ENCODE results near the gene FAM149A. TPM values are rescaled to one million over a fixed set of nuclear protein-coding genes. Genes with fewer than 3 reads are reported as not detected.

Gene FAM149A
- total RNA-seq, 2 experiments from 2014 or later, result not detected

- Histone ChIP-seq H3K9me3 (ENCODE audit: low read length) (no peaks in the 10 kb centered on the region), H3K27ac (ENCODE audit: low read depth, low read length, poor library complexity, severe bottlenecking) (no peak overlapping the region), H3K79me2 (ENCODE audit: insufficient read depth, low read depth, low read length) (no peaks in the 10 kb centered on the region), H3K4me2 (ENCODE audit: low read length) (no peak overlapping the region), H3K9me2 (ENCODE audit: insufficient read depth, low read length) (no peaks in the 10 kb centered on the region), H4K20me1 (ENCODE audit: insufficient read depth, low read length) (no peaks in the 10 kb centered on the region), H2AFZ (ENCODE audit: low read length) (no peak overlapping the region), H3K4me3 (ENCODE audit: low read depth, low read length, poor library complexity, severe bottlenecking) (no peak overlapping the region), H3K4me1 (ENCODE audit: insufficient read depth, low read length, poor library complexity, severe bottlenecking) (no peaks in the 10 kb centered on the region), H3K36me3 (ENCODE audit: insufficient read depth, low read length) (no peaks in the 10 kb centered on the region)
- DNase-seq (ENCODE audit: low spot score), result no peak
- BruUV-seq (replicated peaks), result no TSS peak
- intact Hi-C loops (cut with micrococcal nuclease; ENCODE audit: unreplicated experiment), result no loop called here
- TF ChIP-seq CTCF (conservative IDR thresholded peaks at IDR 0.05; ENCODE audit: low read length) (no peak; the same call in 1 of the 2 replicates), EZH2phosphoT487 (IDR thresholded peaks at IDR 0.05; ENCODE audit: borderline replicate concordance, low read depth, low read length) (no peak)
- ChIA-PET CTCF (ENCODE audit: unreplicated experiment) (interaction anchor here (0.6 kb wide), 1 partner anchor 1484 kb away, joined by 3 read pairs; no protein-coding TSS in a partner anchor), POLR2A (interaction anchor here (1.1 to 1.6 kb wide), 3 partner anchors 9 to 19 kb away, joined by 4 to 7 read pairs (median 4); no protein-coding TSS in a partner anchor)
Measured at GRCh38 chr4:186169945-186170802, 65.7 kb downstream of the FAM149A start.

- Histone ChIP-seq H3K9me2 (ENCODE audit: insufficient read depth, low read length) (no peaks in the 10 kb centered on the region), H3K79me2 (ENCODE audit: insufficient read depth, low read depth, low read length) (no peaks in the 10 kb centered on the region), H2AFZ (ENCODE audit: low read length) (no peak overlapping the region), H3K4me1 (ENCODE audit: insufficient read depth, low read length, poor library complexity, severe bottlenecking) (no peaks in the 10 kb centered on the region), H3K9me3 (ENCODE audit: low read length) (no peaks in the 10 kb centered on the region), H3K4me2 (ENCODE audit: low read length) (no peak overlapping the region), H3K27ac (ENCODE audit: low read depth, low read length, poor library complexity, severe bottlenecking) (no peak overlapping the region), H4K20me1 (ENCODE audit: insufficient read depth, low read length) (no peaks in the 10 kb centered on the region), H3K36me3 (ENCODE audit: insufficient read depth, low read length) (no peaks in the 10 kb centered on the region), H3K4me3 (ENCODE audit: low read depth, low read length, poor library complexity, severe bottlenecking) (no peak overlapping the region)
- ChIA-PET CTCF (ENCODE audit: unreplicated experiment) (no interaction called here), POLR2A (interaction anchor here (1.1 to 1.6 kb wide), 2 partner anchors 15 to 18 kb away, joined by 4 read pairs; no protein-coding TSS in a partner anchor)
- no peak for DNase-seq (ENCODE audit: low spot score)
- no TSS peak for BruUV-seq (replicated peaks)
- no peak for TF ChIP-seq CTCF (conservative IDR thresholded peaks at IDR 0.05; ENCODE audit: low read length)
- TF ChIP-seq EZH2phosphoT487 (IDR thresholded peaks at IDR 0.05; ENCODE audit: borderline replicate concordance, low read depth, low read length), result no peak
- intact Hi-C loops (cut with micrococcal nuclease; ENCODE audit: unreplicated experiment), result no loop called here
Measured at GRCh38 chr4:186170966-186171365, 66.5 kb downstream of the FAM149A start.

- Histone ChIP-seq H3K9me2 (ENCODE audit: insufficient read depth, low read length) (no peaks in the 10 kb centered on the region), H3K79me2 (ENCODE audit: insufficient read depth, low read depth, low read length) (no peaks in the 10 kb centered on the region), H4K20me1 (ENCODE audit: insufficient read depth, low read length) (no peaks in the 10 kb centered on the region), H3K27ac (ENCODE audit: low read depth, low read length, poor library complexity, severe bottlenecking) (no peak overlapping the region), H3K4me2 (ENCODE audit: low read length) (no peak overlapping the region), H2AFZ (ENCODE audit: low read length) (no peak overlapping the region), H3K36me3 (ENCODE audit: insufficient read depth, low read length) (no peaks in the 10 kb centered on the region), H3K4me3 (ENCODE audit: low read depth, low read length, poor library complexity, severe bottlenecking) (no peak overlapping the region), H3K9me3 (ENCODE audit: low read length) (no peaks in the 10 kb centered on the region), H3K4me1 (ENCODE audit: insufficient read depth, low read length, poor library complexity, severe bottlenecking) (no peaks in the 10 kb centered on the region)
- no TSS peak for BruUV-seq (replicated peaks)
- intact Hi-C loops (cut with micrococcal nuclease; ENCODE audit: unreplicated experiment), result no loop called here
- DNase-seq (ENCODE audit: low spot score), result no peak
- POLR2A ChIA-PET, result no interaction called here
- CTCF ChIA-PET (ENCODE audit: unreplicated experiment), result no interaction called here
- TF ChIP-seq CTCF (conservative IDR thresholded peaks at IDR 0.05; ENCODE audit: low read length) (no peak), EZH2phosphoT487 (IDR thresholded peaks at IDR 0.05; ENCODE audit: borderline replicate concordance, low read depth, low read length) (no peak)
Measured at GRCh38 chr4:186172546-186172945, 68.0 kb downstream of the FAM149A start.
